GM19193 (cell line): Measurements from ENCODE around the gene ARFGEF2.

Experiments used
- POLR2A ChIP-seq: IDR thresholded peaks from 4 replicates; pipeline ENCODE4 v1.6.1; 2011; ENCODE audit not compliant: insufficient read depth, insufficient read length; ENCODE audit errors: extremely low read depth

The ARFGEF2 gene

GRCh38 chr20:48931527-48932374 lies 10.2 kb downstream of the ARFGEF2 start:
- TF ChIP-seq POLR2A: no peak

GRCh38 chr20:48932375-48932941 lies 10.9 kb downstream of the ARFGEF2 start:
- TF ChIP-seq POLR2A: no peak

- no peak for TF ChIP-seq POLR2A
Measured at GRCh38 chr20:48933017-48933766, 11.7 kb downstream of the ARFGEF2 start.

GRCh38 chr20:48937674-48938073 lies 16.2 kb downstream of the ARFGEF2 start:
- TF ChIP-seq POLR2A: no peak

GRCh38 chr20:48938670-48939069 lies 17.2 kb downstream of the ARFGEF2 start:
- TF ChIP-seq POLR2A: no peak

- no peak for TF ChIP-seq POLR2A
Measured at GRCh38 chr20:48940170-48940569, 18.7 kb downstream of the ARFGEF2 start.

GRCh38 chr20:48941467-48941866 lies 20.0 kb downstream of the ARFGEF2 start:
- TF ChIP-seq POLR2A: no peak

- TF ChIP-seq POLR2A: no peak
Measured at GRCh38 chr20:48942730-48943129, 21.2 kb downstream of the ARFGEF2 start.

GRCh38 chr20:48944663-48945297 lies 23.3 kb downstream of the ARFGEF2 start:
- no peak for TF ChIP-seq POLR2A

GRCh38 chr20:48945840-48946514 lies 24.5 kb downstream of the ARFGEF2 start:
- no peak for TF ChIP-seq POLR2A

- TF ChIP-seq POLR2A: no peak
Measured at GRCh38 chr20:48948612-48949011, 27.1 kb downstream of the ARFGEF2 start.

GRCh38 chr20:48949304-48950170 lies 28.0 kb downstream of the ARFGEF2 start:
- no peak for TF ChIP-seq POLR2A

GRCh38 chr20:48951041-48951440 lies 29.5 kb downstream of the ARFGEF2 start:
- no peak for TF ChIP-seq POLR2A

- no peak for TF ChIP-seq POLR2A
Measured at GRCh38 chr20:48951646-48952045, 30.1 kb downstream of the ARFGEF2 start.
